Peyer's patch (tissue), 4 donors: ENCODE data around the gene PASK. TPM values are rescaled to one million over a fixed set of nuclear protein-coding genes. Genes with fewer than 3 reads are reported as not detected.

Experiments used
- DNase-seq, 3 donors: peaks; one replicate each; pipeline ENCODE4 v3.0.0-alpha.2; 2017 to 2019
- H3K27ac ChIP-seq, 4 donors: fragments of 200-600 bp; sonication (generic); one replicate each; pipeline ENCODE4 v1.5.1; 2016 to 2019
- H3K27me3 ChIP-seq, 2 donors: fragments of 200-600 bp; sonication (generic); one replicate each; pipeline ENCODE4 v1.5.1; 2019
- H3K36me3 ChIP-seq, 3 donors: fragments of 200-600 bp; sonication (generic); one replicate each; pipeline ENCODE4 v1.5.1; 2016 to 2019
- H3K4me1 ChIP-seq, 4 donors: fragments of 200-600 bp; sonication (generic); one replicate each; pipeline ENCODE4 v1.5.1; 2016 to 2019
- H3K4me3 ChIP-seq, 4 donors: fragments of 200-600 bp; sonication (generic); 1 replicate in 3 of 4; 2 replicates in 1 of 4; pipeline ENCODE4 v1.5.1; 2016 to 2019; ENCODE audit warnings: mild to moderate bottlenecking in 1 of 4
- H3K9me3 ChIP-seq, 4 donors: fragments of 200-600 bp; sonication (generic); one replicate each; pipeline ENCODE4 v1.5.1; 2016 to 2019; ENCODE audit warnings: mild to moderate bottlenecking in 1 of 4
- POLR2A ChIP-seq, 2 donors: fragments of 450-650 bp; IDR thresholded peaks; one replicate each; pipeline ENCODE4 v1.5.1; 2017; ENCODE audit warnings: antibody characterized with exemption in 2 of 2, mild to moderate bottlenecking in 2 of 2, moderate library complexity in 2 of 2
- total RNA-seq, 4 donors: library from RNA; depleted of rRNA; stranded (reverse); fragments of >200 nt; gene quantifications; one replicate each; pipeline ENCODE4 v1.1.0, GENCODE V29; 2016
- TF ChIP-seq, protein P1 (sequence below), 6 experiments: fragments of 450-650 bp in 4 of 6; fragments of 200-600 bp in 2 of 6; sonication (generic) in 1 of 6; IDR thresholded peaks; one replicate each; pipeline ENCODE4 v1.5.1; 2017 to 2019; ENCODE audit warnings: antibody characterized with exemption in 6 of 6, mild to moderate bottlenecking in 3 of 6, moderate library complexity in 1 of 6

The PASK gene
- total RNA-seq, 4 donors from 2014 or later: 12.1 to 790 (median 26.7) TPM

DNA sequence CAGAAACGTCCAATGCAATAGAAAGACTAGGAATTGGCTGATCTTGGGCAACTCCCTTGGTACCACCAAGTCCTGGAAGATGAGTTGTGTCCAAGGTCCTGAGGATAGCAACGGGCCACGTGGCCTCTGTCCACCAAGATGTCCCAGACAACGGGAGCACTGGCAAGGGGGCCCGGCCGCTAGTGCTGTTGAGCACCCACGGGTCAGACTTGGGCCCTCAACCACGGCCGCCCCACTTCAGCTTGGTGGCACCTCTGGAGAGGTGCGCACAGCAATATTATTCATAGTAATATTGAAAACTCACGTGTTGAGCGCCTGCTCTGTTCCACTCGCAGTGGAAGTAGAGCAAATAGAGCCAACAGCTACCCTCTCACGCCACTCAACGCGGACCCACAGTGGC lies 19.0 kb downstream of the PASK start:
- H3K36me3 ChIP-seq: no peaks in the 10 kb centered on the region
- no peak overlapping the region for H3K27ac ChIP-seq
- TF ChIP-seq POLR2A (IDR thresholded peaks at IDR 0.05): no peak
- TF ChIP-seq, protein P1, sequence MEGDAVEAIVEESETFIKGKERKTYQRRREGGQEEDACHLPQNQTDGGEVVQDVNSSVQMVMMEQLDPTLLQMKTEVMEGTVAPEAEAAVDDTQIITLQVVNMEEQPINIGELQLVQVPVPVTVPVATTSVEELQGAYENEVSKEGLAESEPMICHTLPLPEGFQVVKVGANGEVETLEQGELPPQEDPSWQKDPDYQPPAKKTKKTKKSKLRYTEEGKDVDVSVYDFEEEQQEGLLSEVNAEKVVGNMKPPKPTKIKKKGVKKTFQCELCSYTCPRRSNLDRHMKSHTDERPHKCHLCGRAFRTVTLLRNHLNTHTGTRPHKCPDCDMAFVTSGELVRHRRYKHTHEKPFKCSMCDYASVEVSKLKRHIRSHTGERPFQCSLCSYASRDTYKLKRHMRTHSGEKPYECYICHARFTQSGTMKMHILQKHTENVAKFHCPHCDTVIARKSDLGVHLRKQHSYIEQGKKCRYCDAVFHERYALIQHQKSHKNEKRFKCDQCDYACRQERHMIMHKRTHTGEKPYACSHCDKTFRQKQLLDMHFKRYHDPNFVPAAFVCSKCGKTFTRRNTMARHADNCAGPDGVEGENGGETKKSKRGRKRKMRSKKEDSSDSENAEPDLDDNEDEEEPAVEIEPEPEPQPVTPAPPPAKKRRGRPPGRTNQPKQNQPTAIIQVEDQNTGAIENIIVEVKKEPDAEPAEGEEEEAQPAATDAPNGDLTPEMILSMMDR (IDR thresholded peaks at IDR 0.05): no peak
- H3K9me3 ChIP-seq: no peaks in the 10 kb centered on the region
- H3K4me3 ChIP-seq: no peak overlapping the region
- H3K4me1 ChIP-seq: peaks cover 0 to 4% (median 0%) of the 10 kb centered on the region in 4 donors
- peak in 1 of 3 donors; percentile 41 for DNase-seq
- H3K27me3 ChIP-seq: no peaks in the 10 kb centered on the region

DNA sequence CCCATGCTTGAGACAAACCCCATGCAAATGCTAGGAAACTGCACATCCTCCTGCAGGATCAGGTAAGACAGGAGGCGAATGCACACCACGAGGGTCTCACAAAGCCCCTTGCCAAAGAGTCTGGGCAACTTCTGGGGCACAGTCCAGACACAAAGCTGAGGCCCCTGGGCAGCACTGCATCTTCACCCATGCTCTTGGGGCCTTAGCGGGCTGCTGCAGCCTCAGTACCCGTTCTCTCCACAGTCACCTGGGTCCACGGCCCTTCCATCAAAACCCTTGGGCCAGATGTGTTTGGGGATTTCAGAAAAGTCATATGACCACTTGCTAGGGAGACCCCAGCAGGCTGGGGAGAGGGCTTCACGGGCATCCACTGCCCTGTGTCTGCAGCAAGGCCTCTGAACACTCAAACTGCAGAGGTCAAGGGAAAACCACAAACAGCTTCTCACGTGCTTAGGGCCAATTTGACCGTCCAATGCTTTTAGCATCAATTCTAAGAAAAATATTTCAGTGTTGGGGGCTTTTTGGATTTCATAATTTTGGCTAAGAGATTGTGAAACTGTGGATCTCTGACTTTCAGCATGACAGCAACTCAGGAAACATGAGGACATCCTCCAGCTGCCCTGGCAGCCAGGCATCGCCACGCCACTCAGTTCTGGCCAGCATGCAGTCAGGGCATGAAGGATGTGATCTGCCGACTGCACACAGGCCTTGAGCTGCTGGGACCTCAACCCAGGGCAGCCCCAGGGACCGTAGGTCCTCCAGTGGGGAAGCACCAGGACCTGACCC lies 20.0 kb downstream of the PASK start:
- Histone ChIP-seq H3K4me3 (no peak overlapping the region), H3K4me1 (peaks cover 0 to 4% (median 0%) of the 10 kb centered on the region in 4 donors), H3K27ac (peak overlapping the region in 1 of 4 donors; percentile 25), H3K9me3 (no peaks in the 10 kb centered on the region), H3K27me3 (no peaks in the 10 kb centered on the region), H3K36me3 (no peaks in the 10 kb centered on the region)
- peak in 2 of 3 donors; percentile 29 to 35 for DNase-seq
- TF ChIP-seq, protein P1 (IDR thresholded peaks at IDR 0.05): no peak

DNA sequence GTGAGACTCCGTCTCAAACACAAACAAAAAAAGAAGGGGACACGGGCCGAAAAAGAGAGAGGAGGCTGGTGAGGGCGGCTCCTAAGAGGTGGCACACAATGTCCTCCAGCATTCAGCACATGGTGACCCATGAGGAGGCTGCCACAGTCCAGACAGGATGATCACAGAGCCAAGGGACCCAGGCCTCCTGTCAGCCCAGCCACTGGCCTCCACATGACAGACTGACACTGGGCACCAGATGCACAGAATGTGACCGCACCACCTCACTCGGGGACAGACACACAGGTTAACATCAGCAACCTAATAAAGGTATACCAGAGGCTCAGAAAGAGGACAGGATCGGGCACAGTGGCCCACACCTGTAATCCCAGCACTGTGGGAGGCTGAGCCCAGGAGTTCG lies 21.0 kb downstream of the PASK start:
- peak overlapping the region in 2 of 4 donors; percentile 29 to 63 for H3K27ac ChIP-seq
- no peaks in the 10 kb centered on the region for H3K36me3 ChIP-seq
- H3K27me3 ChIP-seq: no peaks in the 10 kb centered on the region
- DNase-seq: peak in 1 of 3 donors; percentile 35
- peaks cover 0 to 4% (median 0%) of the 10 kb centered on the region in 4 donors for H3K4me1 ChIP-seq
- no peaks in the 10 kb centered on the region for H3K9me3 ChIP-seq
- TF ChIP-seq, protein P1 (IDR thresholded peaks at IDR 0.05): no peak
- H3K4me3 ChIP-seq: no peak overlapping the region

DNA sequence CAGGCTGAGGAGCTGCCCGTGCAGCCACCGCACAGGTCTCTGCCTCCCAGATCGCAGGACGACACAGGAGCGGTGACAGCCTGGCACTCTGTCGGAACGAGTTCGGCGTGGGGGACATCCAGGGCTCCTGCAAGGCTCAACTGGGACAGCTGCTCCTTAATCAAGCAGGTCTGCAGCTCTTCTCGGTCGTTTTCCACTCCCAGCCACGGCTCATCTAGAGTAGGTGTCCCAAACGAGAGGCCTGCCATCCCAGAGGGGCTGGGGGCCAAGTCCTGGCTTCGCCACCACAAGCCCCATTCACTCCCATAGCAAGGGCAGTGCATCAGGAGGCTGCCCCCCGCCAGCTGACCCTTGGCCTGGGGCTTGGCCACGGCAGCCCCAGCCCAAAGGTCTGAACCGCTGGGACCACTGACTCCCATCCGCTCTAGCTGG lies 22.5 kb downstream of the PASK start:
- no peaks in the 10 kb centered on the region for H3K36me3 ChIP-seq
- TF ChIP-seq, protein P1 (IDR thresholded peaks at IDR 0.05): no peak
- no peak for TF ChIP-seq POLR2A (IDR thresholded peaks at IDR 0.05)
- H3K4me3 ChIP-seq: no peak overlapping the region
- H3K9me3 ChIP-seq: no peaks in the 10 kb centered on the region
- peaks cover 0 to 4% (median 0%) of the 10 kb centered on the region in 4 donors for H3K4me1 ChIP-seq
- DNase-seq: peak in 2 of 3 donors; percentile 43 to 44
- peak overlapping the region in 1 of 4 donors; percentile 63 for H3K27ac ChIP-seq
- H3K27me3 ChIP-seq: no peaks in the 10 kb centered on the region

DNA sequence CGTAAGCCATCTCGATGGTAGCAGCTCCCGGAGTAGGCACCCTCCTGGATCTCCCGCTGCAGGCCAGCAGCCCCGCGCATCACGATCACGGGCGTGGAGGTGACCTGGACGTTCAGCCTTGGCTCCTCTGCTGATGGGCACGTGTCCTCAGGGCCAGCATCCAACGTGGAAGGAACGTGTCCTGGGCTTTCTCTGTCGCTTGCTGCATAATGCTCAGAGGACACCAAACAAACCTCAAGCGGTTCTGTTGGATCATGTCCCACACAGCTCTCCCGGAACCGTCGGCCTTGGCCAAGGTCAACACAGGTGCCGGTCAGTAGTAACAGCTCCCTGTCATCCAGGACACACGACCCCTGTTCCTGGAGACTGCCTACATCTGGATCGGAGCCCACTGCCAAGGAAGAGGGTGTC lies 23.1 kb downstream of the PASK start:
- no peaks in the 10 kb centered on the region for H3K27me3 ChIP-seq
- H3K4me3 ChIP-seq: no peak overlapping the region
- no peaks in the 10 kb centered on the region for H3K9me3 ChIP-seq
- H3K36me3 ChIP-seq: no peaks in the 10 kb centered on the region
- DNase-seq: peak in 2 of 3 donors; percentile 30 to 43
- peaks cover 0 to 4% (median 0%) of the 10 kb centered on the region in 4 donors for H3K4me1 ChIP-seq
- peak overlapping the region in 1 of 4 donors; percentile 31 for H3K27ac ChIP-seq
- TF ChIP-seq, protein P1 (IDR thresholded peaks at IDR 0.05): no peak
- TF ChIP-seq POLR2A (IDR thresholded peaks at IDR 0.05): no peak
